Activated CD4-positive, CD25-positive, alpha-beta regulatory T cell treated with anti-CD3 and anti-CD28 coated beads, Interleukin-2, amount 50 U/mL, for 16 hours (primary cell): ENCODE results near the gene C3orf85.

ENCODE experiments used
- DNase-seq: peaks from one replicate; pipeline ENCODE4 v3.0.0-alpha.2; 2020; ENCODE audit warnings: low read depth, low spot score

The C3orf85 gene

GRCh38 chr3:109152320-109152719 is 15.8 kb downstream of the C3orf85 start:
- DNase-seq = no peak

GRCh38 chr3:109154979-109155378 is 18.5 kb downstream of the C3orf85 start:
- no peak for DNase-seq

GRCh38 chr3:109155828-109156227 is 19.3 kb downstream of the C3orf85 start:
- no peak for DNase-seq

- DNase-seq = no peak
Observed at GRCh38 chr3:109161487-109162123, 25.1 kb downstream of the C3orf85 start.

- DNase-seq = no peak
Observed at GRCh38 chr3:109165905-109166304, 29.4 kb downstream of the C3orf85 start.

GRCh38 chr3:109171479-109171878 is 35.0 kb downstream of the C3orf85 start:
- no peak for DNase-seq

GRCh38 chr3:109175411-109175810 is 38.9 kb downstream of the C3orf85 start:
- no peak for DNase-seq

GRCh38 chr3:109176726-109177125 is 40.2 kb downstream of the C3orf85 start:
- no peak for DNase-seq

GRCh38 chr3:109177908-109178307 is 41.4 kb downstream of the C3orf85 start:
- no peak for DNase-seq

- DNase-seq = no peak
Observed at GRCh38 chr3:109178708-109179107, 42.2 kb downstream of the C3orf85 start.

GRCh38 chr3:109184726-109185125 is 48.2 kb downstream of the C3orf85 start:
- no peak for DNase-seq

GRCh38 chr3:109187390-109187789 is 50.9 kb downstream of the C3orf85 start:
- DNase-seq = no peak

- no peak for DNase-seq
Observed at GRCh38 chr3:109188741-109189140, 52.2 kb downstream of the C3orf85 start.

- DNase-seq = no peak
Observed at GRCh38 chr3:109191421-109191820, 54.9 kb downstream of the C3orf85 start.

GRCh38 chr3:109195815-109196214 is 59.3 kb downstream of the C3orf85 start:
- DNase-seq = no peak
